D341Med (cell line): ENCODE measurements around the gene IL1RN.

Source experiments
- DNase-seq: peaks from one replicate; pipeline ENCODE4 v3.0.0; 2012; ENCODE audit warnings: low spot score

IL1RN gene

DNA sequence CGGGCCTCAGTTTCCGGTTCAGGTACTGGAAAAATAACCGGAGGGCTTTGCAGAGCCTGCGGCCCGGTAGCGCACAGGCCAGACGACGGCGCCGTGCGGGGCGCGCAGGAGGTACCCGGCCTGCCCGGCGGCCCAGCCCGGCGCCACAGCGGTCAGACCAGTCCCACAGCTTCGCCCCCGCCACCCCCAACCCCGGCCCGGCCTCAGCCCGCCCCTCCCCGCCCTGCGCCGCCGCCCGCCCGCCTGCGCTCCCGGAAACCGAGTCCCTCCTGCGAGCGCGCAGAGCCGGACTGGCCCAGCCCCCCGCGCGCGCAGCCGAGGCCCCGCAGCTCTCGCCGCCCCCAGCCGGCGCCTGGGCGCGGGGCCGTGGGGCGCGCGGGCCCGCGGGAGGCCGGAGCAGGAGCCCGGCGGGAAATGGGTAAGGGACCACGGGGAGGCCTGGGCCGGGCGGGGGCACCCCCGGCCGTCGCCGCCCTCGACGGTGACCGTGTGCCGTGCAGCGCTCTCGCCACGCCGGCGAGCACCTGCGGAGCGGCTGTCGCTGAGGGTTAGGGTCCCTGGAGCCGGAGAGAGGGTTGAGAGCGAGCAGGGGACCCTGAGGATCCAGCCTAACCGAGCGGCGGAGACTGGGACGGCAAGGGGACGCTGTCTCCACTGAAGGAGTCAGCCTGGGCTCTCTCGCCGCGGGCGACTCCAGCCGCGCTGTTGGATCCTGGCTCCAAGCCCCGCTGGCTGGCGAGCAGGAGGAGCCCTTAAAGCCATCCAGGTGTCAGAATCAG, 29.9 kb downstream of the IL1RN start:
- DNase-seq: no peak

- DNase-seq: no peak
These were observed 30.7 kb downstream of the IL1RN start for GRCh38 chr2:113157897-113158753.

DNA sequence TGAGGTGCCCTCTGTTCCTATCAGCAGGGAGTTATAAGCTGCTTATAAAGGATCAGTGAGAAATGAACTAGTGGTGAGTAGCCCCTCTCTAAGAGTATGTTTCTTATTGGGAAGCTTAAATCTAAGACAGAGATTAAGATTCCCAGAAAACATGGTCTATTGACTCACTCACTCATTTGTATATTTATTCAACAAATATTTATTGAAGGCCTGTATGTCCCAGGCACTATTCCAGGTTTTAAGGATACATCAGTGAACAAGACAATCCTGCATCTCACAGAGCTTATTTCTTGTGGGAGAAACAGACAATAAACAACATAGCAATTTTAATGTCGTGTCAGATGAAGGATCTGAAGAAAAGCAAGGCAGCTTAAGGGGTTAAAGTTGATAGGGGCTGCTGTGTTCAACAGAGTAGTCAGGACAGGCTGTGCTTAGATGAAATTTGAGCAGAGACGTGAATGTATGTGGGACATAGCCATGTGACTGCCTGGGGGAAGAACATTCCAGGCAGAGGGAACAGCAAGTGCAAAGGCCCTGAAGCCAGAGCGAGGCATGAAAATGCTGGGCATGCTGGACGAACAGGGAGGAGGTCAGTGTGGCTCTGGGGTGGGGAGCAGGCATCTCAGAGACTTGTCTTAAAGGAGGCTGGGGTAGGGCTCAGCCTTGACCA, 31.6 kb downstream of the IL1RN start:
- DNase-seq: no peak

GRCh38 chr2:113160248-113160647, 32.9 kb downstream of the IL1RN start:
- no peak for DNase-seq

DNA sequence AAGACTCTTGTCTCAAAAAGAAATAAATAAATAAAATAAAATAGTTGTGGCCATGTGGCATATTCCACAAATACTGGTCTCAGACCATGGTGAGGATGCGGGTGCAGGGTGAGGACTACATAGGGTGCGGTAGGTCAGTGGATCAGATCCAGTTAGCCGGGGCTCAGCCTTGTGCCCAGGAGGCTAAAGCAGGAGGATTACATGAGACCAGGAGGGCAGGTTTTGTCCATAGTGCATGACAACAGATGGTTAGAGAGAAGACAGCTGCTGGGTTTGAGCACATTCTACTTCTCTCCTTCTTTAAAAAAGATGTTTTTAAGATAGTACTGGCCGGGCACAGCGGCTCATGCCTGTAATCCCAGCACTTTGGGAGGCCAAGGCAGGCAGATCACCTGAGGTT, 33.6 kb downstream of the IL1RN start:
- DNase-seq: no peak

GRCh38 chr2:113162173-113162572, 34.8 kb downstream of the IL1RN start:
- no peak for DNase-seq

DNA sequence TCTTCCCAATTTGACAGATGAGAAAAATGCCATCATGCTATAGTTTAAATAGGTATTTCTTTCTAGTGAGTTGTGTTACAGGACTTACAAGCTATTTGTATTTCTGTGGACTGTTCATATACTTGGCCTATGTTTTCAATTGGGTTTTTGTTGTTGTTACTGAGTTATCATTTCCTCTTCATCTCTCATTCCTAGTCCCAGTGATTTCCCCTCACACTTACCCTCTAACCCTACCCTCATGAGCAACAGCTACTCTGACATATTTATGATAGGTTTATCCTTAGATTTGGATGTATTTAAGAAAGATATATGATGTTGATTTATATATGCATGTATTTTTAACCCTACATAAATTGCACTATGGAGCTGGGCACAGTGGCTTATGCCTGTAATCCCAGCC, 35.5 kb downstream of the IL1RN start:
- no peak for DNase-seq

DNA sequence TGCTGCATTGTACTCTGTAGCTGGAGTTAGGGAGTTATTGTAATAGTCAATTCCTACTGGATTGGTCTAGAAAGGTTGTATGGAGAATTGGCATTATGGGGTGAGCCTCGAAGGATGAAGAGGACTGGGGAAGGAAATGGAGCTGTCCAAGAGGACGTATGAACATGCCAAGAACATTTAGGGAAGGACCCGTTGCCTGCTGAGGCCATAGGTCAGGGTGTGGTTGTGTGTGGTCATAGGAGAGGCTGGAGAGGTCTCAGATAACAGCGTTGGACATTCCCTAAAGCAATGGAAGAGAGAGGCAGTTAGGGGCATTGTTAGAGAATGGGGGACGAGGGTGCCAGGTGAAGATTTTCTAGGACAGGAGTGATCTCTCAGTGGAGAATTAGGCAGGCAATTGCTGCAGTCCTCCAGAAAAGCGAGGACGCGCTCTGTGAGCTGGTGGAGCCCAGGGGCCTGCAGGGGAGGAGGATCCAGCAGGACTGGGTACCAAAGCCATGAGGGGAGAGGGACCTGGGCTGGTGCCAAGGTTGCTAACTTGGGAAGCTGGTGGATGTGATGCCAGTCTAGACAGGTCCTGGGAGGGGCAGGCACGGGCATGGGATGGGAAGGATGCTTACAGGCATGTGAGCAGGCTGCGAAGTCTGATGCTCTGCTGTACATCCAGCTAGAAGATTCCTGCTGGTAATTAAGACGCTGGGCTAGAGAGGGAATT, 37.0 kb downstream of the IL1RN start:
- no peak for DNase-seq

DNA sequence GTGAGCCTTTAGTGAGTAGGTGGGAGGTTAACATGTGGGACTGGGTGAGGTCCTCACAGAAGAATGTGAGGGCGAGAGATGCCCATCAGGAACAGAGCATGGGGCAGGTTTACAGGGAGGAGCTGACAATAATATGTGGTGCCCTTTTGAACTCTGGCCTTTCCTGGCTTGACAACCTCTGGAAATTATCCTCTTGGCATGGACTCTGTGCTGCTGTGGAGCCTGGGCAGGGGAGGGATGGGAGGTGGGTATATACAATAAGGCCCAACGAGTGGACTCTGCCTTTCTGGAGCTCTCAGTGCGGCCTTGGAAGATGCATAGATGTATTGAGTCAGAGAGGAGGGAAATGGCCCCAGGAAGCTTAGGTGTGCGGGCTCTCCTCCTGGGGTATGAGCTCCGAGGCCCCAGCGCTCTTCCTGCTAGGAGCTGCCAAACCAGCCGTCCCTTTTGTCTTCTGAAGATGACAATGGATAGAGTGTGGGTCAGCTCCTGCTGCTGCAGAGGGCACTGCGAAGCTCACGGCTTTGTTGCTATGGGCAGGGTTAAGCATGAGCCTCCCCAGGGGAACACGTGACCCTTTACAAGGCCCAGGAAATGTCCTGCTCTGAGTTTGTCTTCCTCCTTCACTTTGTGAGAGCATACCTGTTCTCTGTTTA, 37.7 kb downstream of the IL1RN start:
- no peak for DNase-seq

- no peak for DNase-seq
These were observed 38.8 kb downstream of the IL1RN start for GRCh38 chr2:113166187-113166645.

GRCh38 chr2:113167115-113167932, 39.9 kb downstream of the IL1RN start:
- DNase-seq: no peak

DNA sequence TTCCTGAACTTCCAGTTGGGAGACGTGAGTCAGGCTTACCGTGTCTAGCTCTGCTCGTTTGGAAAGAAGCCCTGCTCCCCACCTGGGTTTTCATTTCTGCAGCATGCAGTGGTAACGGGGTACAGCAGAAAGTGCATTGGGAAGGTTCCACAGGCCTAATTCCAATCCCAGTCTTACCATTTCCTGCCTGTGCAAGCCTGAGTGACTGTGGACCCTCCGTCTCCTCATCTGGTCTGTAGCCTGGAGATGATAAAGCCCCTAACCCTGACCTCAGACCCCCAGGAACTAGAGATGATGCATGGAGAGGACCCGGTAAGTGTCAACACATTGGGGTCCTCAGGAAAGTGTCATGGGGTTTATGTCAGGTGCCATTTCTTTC, 40.6 kb downstream of the IL1RN start:
- DNase-seq: no peak

DNA sequence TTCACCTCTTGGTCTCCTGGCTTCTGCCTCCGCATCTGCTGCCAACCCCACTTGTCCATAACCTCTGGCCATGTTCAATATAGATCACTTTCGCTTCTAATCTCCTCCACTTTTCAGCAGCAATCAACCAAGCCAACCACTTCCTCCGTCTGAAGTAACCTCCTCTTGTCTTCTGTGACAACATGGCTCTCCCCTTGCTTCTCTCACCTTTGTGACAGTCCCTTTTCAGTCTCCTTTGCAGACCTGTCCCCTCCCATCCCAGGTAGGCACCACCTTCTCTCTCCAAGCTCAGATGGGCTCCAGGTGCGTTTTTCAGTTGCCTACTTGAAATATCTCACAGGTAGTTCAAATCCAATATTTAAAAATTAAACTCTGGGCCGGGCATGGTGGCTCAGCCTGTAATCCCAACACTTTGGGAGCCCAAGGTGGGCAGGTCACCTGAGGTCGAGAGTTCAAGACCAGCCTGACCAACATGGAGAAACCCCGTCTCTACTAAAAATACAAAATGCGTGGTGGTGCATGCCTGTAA, 41.7 kb downstream of the IL1RN start:
- no peak for DNase-seq

DNA sequence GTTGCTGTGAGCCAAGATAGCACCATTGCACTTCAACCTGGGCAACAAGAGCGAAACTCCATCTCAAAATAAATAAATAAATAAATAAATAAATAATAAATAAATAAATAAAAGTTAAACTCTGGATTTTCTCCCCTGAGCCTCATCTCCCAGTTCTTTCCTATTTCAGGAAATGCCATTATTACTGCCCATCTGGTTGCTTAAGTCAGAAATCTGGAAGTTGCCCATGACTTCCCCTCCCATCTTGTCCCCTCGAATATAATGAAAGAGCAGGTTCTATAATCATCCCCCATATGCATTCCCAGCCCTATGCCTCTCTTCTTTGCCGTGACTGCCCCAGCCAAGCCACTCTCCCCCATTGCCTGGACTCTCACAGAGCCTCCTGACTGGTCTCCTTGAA, 42.2 kb downstream of the IL1RN start:
- no peak for DNase-seq

GRCh38 chr2:113171334-113172075, 44.1 kb downstream of the IL1RN start:
- no peak for DNase-seq

- DNase-seq: no peak
These were observed 45.5 kb downstream of the IL1RN start for GRCh38 chr2:113172721-113173541.

DNA sequence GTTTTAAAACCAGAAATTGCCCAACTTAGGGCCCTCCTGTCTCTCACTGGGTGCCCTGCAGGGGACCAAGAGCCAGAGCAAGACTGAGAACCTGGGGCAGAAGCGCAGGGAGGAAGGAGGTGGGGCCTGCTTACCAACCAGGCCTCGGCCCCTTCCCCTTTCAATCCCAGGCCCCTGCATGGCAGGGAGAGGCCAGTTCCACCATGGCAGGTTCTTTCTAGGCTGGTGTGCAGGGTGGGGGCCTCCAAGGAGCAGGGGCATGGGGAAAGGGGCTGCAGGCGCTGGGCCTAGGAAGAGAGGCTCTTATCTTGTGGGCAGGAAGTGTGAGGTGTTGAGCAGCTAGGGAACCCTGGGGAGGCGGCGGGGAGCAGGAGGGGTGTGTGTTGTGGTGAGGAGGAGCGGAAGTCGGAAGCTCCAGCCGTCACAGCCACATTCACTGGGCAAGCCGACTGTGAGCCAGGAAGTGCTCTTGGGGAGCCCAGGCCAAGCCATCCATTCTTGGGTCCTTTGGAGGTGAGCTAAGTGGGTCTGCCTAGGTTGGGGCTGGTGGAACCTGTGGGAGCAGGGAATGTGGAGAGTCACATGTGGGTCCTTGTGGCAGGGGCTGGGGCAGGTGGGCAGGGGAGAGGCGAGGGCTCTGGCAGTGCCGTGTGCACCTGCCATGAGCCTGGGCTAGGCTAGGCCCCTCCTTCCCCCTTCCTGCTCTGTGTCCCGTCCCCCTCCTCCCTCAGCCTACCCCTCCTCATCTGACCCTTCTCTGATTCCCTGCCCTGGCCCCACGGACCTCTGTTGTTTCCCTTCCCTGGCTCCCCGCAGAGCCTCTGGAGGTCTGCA, 46.4 kb downstream of the IL1RN start, which contains the start of gene PSD4:
Gene PSD4, plus strand, starts transcription at position 430 of the 834 bp plus-strand sequence. CDS start 8,486 bp downstream, outside the sequence.
- DNase-seq: no peak

- no peak for DNase-seq
These were observed 47.0 kb downstream of the IL1RN start for GRCh38 chr2:113174376-113174750.
